Spleen (tissue), 7 donors: Measurements from ENCODE around the gene SLC22A7.

ENCODE experiments used
- POLR2A ChIP-seq, 3 donors: fragments of 450-650 bp; IDR thresholded peaks; one replicate each; pipeline ENCODE4 v1.5.1; 2017; ENCODE audit warnings: antibody characterized with exemption in 3 of 3, mild to moderate bottlenecking in 1 of 3
- POLR2AphosphoS5 ChIP-seq, 3 donors: sonication (generic); formaldehyde crosslinking; IDR thresholded peaks; one replicate each; pipeline ENCODE4 v1.5.1; 2017; ENCODE audit warnings: antibody characterized with exemption in 3 of 3
- TF ChIP-seq, protein P1 (sequence below), 11 experiments: fragments of 200-600 bp in 7 of 11; fragments of 450-650 bp in 4 of 11; sonication (generic) in 4 of 11; IDR thresholded peaks in 8 of 11; conservative IDR thresholded peaks in 3 of 11; 1 replicate in 7 of 11; 2 replicates in 4 of 11; pipeline versions ENCODE4 v1.4.0 to v1.8.0; 2016 to 2021; ENCODE audit warnings: antibody characterized with exemption in 11 of 11, inconsistent platforms in 4 of 11, mild to moderate bottlenecking in 1 of 11
- donor health status: DM: no; HTN: no; CAD: no; lungs with moderate emphysema.
- donor health status: DM: no; HTN: no; CAD: no.
- donor health status: DM: no; HTN: no; CAD: no.

DNA sequence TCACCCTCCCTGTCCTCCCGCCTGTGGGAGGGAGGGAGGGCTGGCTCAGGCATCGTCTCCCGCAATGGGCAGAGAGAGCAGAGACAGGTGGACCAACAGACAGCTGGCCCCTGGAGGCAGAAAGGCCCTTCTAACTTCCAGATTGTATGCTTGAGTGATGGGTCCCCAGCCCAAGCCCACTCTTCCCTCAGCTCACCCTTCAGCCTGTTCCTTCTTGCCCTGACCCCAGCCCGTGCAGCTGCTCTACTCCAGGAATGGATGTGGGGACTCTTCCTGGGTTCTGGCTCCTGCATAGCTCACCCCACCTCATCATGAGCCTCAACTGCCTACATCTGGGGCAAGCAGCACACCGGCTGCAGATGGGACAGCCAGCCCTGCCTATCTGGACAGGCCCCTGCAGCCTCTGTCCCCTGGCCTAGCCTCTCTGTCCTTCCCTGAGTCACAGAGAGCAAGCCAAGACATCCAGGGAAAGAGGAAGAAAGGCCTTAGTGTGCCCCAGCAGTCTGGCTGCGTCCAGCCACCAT lies 11.5 kb upstream of the SLC22A7 start:
- TF ChIP-seq, protein P1, sequence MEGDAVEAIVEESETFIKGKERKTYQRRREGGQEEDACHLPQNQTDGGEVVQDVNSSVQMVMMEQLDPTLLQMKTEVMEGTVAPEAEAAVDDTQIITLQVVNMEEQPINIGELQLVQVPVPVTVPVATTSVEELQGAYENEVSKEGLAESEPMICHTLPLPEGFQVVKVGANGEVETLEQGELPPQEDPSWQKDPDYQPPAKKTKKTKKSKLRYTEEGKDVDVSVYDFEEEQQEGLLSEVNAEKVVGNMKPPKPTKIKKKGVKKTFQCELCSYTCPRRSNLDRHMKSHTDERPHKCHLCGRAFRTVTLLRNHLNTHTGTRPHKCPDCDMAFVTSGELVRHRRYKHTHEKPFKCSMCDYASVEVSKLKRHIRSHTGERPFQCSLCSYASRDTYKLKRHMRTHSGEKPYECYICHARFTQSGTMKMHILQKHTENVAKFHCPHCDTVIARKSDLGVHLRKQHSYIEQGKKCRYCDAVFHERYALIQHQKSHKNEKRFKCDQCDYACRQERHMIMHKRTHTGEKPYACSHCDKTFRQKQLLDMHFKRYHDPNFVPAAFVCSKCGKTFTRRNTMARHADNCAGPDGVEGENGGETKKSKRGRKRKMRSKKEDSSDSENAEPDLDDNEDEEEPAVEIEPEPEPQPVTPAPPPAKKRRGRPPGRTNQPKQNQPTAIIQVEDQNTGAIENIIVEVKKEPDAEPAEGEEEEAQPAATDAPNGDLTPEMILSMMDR (IDR thresholded peaks at IDR 0.05 in 8 of 11, conservative IDR thresholded peaks at IDR 0.05 in 3 of 11), result no peak
- TF ChIP-seq POLR2AphosphoS5 (IDR thresholded peaks at IDR 0.05) (no peak), POLR2A (IDR thresholded peaks at IDR 0.05) (no peak)
